ENCODE results near the gene SLC4A3.

DNA sequence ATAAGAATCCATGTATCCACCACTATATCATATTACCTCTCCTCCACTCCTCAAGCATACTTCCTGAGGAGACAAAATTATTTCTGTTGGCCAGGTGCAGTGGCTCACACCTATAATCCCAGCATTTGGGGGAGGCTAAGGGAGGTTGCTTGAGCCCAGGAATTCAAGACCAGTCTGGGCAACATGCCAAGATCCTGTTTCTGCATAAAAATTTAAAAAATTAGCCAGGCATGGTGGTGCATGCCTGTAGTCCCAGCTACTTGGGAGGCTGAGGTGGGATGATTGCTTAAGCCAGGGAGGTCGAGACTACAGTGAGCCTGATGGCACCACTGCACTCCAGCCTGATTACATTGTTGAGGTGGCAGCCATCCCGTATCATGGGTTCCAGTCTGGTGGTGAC lies 46.1 kb upstream of the SLC4A3 start:
- TF ChIP-seq POLR2A (IDR thresholded peaks at IDR 0.05): no peak
- TF ChIP-seq, protein P1, sequence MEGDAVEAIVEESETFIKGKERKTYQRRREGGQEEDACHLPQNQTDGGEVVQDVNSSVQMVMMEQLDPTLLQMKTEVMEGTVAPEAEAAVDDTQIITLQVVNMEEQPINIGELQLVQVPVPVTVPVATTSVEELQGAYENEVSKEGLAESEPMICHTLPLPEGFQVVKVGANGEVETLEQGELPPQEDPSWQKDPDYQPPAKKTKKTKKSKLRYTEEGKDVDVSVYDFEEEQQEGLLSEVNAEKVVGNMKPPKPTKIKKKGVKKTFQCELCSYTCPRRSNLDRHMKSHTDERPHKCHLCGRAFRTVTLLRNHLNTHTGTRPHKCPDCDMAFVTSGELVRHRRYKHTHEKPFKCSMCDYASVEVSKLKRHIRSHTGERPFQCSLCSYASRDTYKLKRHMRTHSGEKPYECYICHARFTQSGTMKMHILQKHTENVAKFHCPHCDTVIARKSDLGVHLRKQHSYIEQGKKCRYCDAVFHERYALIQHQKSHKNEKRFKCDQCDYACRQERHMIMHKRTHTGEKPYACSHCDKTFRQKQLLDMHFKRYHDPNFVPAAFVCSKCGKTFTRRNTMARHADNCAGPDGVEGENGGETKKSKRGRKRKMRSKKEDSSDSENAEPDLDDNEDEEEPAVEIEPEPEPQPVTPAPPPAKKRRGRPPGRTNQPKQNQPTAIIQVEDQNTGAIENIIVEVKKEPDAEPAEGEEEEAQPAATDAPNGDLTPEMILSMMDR (IDR thresholded peaks at IDR 0.05): no peak

Measured in lower leg skin (tissue), 3 donors.